HG02623 (cell line): ENCODE results near the gene SMCR8.
"Not testable (repeated sequence)": the region's sequence is repeated elsewhere in the genome, so short reads cannot be mapped to it uniquely, and the experiment has no call there.

ENCODE experiments used
- ATAC-seq: cut with Tn5 transposase; IDR thresholded peaks from one replicate; pipeline ENCODE4 v1.9.1; 2021; ENCODE audit warnings: moderate library complexity; ENCODE audit not compliant: unreplicated experiment

SMCR8 gene

DNA sequence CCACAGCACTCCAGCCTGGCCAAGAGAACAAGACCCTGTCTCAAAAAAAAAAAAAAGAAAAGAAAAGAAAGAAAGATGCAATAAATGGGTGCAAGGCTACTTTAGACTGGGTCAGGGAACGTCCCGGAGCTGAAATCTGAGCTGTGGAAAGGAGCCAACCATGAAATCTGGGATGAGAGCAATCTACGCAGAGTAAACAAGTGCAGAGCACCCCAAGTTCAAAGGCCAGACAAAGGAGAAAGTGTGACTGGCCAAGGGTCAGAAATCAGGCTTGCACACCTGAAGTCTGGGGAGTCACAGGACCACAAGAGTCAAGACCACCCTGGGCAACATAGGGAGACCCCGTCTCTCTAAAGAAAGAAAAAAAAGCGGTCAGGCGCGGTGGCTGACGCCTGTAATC, 45.4 kb downstream of the SMCR8 start:
- ATAC-seq: no peak

DNA sequence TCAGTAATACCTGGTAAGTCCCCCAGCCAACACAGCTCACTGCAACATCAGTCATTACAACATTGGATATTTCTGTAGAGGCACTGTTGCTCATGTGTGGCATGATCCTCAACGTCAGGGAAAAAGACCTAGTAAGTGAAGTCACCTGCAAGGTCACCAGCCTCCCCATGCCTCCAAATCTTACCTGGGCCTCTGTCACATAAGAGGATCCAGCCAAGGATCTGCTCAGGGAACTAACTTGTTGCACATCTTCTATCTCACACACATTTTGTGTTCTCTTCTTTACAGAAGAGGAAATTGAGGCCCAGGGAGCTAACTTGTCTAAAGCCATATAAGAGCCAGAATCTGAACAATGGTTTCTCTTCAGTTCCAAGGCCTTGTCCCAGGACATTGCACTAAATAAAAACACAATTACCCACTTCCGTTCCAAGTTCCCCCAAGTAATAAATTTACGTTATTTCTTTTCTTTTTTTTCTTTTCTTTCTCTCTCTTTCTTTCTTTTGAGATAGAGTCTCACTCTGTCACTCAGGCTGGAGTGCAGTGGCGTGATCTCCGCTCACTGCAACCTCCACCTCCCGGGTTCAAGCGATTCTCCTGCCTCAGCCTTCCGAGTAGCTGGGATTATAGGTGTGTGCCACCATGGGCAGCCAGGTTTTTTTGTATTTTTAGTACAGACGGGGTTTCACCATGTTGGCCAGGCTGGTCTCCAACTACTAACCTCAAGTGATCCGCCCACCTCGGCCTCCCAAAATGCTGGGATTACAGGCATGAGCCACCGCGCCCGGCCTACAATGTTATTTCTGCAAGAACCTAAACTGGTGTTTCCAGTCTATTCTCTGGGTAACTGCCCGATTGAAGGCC, 47.0 kb downstream of the SMCR8 start:
- no peak for ATAC-seq

DNA sequence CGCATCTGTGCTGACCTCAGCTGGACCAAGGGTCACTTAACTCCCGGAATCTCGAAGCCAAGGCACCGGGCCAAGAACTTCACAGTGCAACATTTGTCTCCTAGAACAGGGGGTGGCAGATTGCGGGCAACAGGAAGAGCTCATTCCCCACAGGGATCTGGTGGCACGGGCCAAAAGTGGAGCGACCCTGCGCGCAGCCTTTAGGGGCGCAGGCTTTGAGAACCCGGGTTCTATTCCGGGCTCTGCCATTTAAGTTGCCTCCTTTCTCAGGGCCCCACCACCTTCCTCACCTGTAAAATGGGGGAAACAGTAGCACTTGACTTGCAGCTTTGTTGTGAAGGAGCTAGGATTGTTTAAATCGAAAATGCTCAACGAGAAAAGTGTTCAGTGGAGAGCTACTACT, 47.6 kb downstream of the SMCR8 start:
- no peak for ATAC-seq

DNA sequence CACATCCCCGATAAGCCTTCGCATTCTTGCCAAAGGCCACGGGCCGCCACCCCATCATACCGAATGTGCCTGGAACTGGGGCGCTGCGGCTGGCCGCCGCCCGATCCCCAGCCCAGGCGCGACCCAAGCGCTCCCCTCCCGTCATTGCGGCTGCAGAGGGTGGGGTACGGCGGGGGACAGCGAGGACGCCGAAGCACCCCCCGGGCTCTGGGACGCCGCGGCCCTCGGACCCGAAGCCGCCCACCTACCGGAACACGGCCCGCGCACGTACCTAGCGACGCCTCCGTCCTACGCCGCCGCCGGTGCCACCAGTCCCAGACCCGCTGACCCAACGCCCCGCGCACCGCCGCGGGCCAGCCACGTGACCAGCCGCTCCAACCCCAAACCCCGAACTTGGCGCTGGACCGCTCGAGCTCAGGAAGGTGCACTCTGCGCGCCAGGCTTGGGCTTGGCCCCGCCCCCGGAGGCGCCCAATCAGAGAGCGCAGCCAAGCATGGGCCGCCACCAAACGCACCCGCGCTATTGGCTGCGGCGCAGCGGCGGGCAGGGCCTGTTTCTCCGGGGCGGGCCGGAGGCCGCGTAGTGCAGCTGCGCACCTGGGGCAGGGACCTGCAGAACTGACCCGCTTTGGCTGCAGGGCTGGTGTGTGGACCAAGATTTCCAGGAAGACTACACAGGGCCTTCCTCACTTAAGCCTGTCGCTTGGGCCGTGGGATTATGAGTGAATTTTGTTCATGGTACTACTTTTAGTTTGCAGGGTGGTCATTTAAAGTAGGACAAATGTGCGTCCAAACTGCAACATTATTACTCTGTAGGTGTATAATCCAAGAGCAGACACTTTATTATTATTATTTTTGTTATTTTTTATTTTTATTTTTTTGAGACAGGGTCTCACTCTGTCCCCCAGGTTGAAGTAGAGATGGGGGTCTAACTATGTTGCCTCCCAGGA, 48.3 kb downstream of the SMCR8 start, which contains the start of gene SHMT1:
Gene SHMT1 (minus strand): TSS at position 450 of the 949 bp plus-strand sequence. CDS start 7,569 bp downstream, outside the sequence.
- ATAC-seq: peak; percentile 98

DNA sequence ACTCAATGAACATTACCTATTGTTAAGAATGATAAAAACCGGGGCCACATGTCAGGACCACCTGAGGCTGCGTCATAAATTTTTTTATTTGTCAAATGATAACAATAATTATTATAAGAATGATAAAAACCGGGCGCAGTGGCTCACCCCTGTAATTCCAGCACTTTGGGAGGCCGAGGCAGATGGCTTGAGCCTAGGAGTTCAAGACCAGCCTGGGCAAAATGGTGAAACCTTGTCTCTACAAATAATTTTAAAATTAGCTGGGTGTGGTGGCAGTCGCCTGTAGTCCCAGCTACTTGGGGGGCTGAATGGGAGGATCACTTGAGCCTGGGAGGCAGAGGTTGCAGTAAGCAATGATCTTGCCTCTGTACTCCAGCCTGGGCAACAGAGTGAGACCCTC, 49.1 kb downstream of the SMCR8 start:
- ATAC-seq: no peak

DNA sequence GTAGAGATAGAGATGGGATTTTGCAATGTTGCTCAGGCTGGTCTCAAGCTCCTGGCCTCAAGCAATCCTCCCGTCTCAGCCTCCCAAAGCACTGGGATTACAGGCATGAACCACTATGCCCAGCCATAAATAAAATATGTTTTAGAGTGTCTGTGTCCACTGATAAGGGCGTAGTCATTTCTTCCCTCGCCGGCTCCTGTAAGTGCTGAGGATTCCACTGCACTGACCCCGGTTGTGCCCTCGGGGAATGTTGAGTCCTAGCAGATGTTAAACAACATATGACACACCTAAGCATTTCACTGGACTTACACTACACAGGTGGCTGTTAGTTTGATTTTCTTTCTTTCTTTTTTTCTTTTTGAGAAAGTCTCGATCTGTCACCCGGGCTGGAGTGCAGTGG, 53.9 kb downstream of the SMCR8 start:
- no peak for ATAC-seq

DNA sequence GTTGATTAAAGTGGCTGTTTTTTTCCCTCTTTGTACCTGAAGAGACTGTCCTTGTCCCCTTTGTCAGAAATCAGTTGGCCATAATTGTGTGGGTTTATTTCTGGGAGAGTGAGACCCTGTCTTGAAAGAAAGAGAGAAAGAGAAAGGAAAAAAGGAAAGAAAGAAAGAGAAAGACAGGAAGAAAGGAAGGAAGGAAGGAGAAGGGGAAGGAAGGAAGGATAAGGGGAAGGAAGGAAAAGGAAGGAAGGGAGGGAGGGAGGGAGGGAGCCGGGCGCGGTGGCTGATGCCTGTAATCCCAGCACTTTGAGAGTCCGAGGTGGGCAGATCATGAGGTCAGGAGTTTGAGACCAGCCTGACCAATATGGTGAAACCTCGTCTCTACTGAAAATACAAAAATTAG, 55.7 kb downstream of the SMCR8 start:
- no peak for ATAC-seq

DNA sequence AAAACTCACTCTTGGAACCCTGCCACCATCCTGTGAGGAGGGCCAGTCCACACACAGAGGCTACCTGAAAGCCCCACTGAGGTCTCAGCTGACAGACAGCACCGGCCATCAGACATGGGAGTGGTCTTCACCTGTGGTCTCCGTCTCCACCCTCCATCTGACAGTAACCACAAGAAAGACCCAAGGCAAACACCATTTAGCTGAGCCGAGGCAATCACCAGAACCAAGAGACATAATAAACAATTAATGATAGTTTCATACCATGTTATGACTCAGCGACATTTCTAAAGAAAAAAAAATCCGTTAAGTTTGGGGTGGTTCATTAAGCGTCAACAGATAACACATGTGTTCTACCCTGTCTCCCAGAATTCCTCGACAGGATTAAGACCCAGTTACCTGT, 56.4 kb downstream of the SMCR8 start:
- ATAC-seq: no peak

DNA sequence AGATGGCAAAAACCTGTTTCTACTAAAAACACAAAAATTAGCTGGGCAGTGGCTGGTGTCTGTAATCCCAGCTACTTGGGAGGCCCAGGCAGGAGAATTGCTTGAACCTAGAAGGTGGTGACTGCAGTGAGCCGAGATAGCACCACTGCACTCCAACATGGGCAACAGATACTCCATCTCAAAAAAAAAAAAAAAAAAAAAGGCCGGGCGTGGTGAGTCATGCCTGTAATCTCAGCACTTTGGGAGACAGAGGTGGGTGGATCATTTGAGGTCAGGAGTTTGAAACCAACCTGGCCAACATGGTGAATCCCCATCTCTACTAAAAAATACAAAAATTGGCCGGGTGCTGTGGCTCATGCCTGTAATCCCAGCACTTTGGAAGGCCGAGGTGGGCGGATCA, 58.1 kb downstream of the SMCR8 start:
- ATAC-seq: not testable (repeated sequence)

DNA sequence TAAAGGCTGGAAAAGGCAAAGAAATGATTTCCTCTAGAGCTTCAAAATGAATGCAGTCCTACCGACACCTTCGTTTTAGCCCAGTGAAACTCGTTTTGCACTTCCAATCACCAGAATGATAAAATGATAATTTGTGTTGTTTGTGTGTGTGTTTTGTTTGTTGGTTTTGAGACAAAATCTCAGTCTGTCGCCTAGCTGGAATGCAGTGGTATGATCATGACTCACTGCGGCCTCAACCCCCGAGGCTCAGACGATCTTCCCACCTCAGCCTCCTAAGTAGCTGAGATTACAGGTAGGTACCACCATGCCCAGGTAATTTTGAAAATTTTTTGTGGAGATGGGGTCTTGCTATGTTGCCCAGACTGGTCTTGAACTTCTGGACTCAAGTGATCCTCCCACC, 59.1 kb downstream of the SMCR8 start:
- ATAC-seq: no peak
